ENCODE data around the gene CCDC187.

CCDC187 gene

GRCh38 chr9:136249877-136250559 is 53.9 kb downstream of the CCDC187 start:
- Histone ChIP-seq H3K4me3 (no peak overlapping the region), H3K9me3 (no peaks in the 10 kb centered on the region), H3K4me1 (peaks cover 0 to 3% (median 2%) of the 10 kb centered on the region in 4 donors), H3K27me3 (peaks cover 0 to 39% of the 10 kb centered on the region in 2 donors), H3K27ac (no peak overlapping the region), H3K36me3 (no peaks in the 10 kb centered on the region)
- intact Hi-C loops (cut with DNase I; ENCODE audit: low total_unique reads): loop anchor here (10.0 kb wide), 1 partner anchor 285 kb away; the partner anchor contains the start of gene UBAC1
- no peak for DNase-seq
- TF ChIP-seq CTCF (IDR thresholded peaks at IDR 0.05): no peak

- intact Hi-C loops (cut with DNase I; ENCODE audit: low total_unique reads): loop anchor here (10.0 kb wide), 1 partner anchor 284 kb away; the partner anchor contains the start of gene UBAC1
- TF ChIP-seq CTCF (IDR thresholded peaks at IDR 0.05): no peak
- H3K36me3 ChIP-seq: no peaks in the 10 kb centered on the region
- no peak overlapping the region for H3K4me3 ChIP-seq
- no peaks in the 10 kb centered on the region for H3K9me3 ChIP-seq
- H3K27ac ChIP-seq: no peak overlapping the region
- H3K4me1 ChIP-seq: peaks cover 0 to 11% (median 9%) of the 10 kb centered on the region in 4 donors
- no peak for DNase-seq
- peaks cover 0 to 31% of the 10 kb centered on the region in 2 donors for H3K27me3 ChIP-seq
Observed at GRCh38 chr9:136248951-136249876, 54.7 kb downstream of the CCDC187 start.

- Histone ChIP-seq H3K4me3 (no peak overlapping the region), H3K27ac (no peak overlapping the region), H3K36me3 (no peaks in the 10 kb centered on the region), H3K9me3 (no peaks in the 10 kb centered on the region), H3K27me3 (peaks cover 0 to 20% of the 10 kb centered on the region in 2 donors), H3K4me1 (peaks cover 0 to 14% (median 9%) of the 10 kb centered on the region in 4 donors)
- TF ChIP-seq CTCF (IDR thresholded peaks at IDR 0.05): no peak
- DNase-seq: no peak
- intact Hi-C loops (cut with DNase I; ENCODE audit: low total_unique reads): loop anchor here (10.0 kb wide), 1 partner anchor 283 kb away; the partner anchor contains the start of gene UBAC1
Observed at GRCh38 chr9:136247947-136248637, 55.8 kb downstream of the CCDC187 start.

GRCh38 chr9:136247551-136247916 is 56.4 kb downstream of the CCDC187 start:
- no peaks in the 10 kb centered on the region for H3K36me3 ChIP-seq
- intact Hi-C loops (cut with DNase I; ENCODE audit: low total_unique reads): loop anchor here (10.0 kb wide), 1 partner anchor 283 kb away; the partner anchor contains the start of gene UBAC1
- no peaks in the 10 kb centered on the region for H3K9me3 ChIP-seq
- H3K4me1 ChIP-seq: peaks cover 0 to 14% (median 9%) of the 10 kb centered on the region in 4 donors
- TF ChIP-seq CTCF (IDR thresholded peaks at IDR 0.05): no peak
- DNase-seq: no peak
- H3K27me3 ChIP-seq: peaks cover 0 to 15% of the 10 kb centered on the region in 2 donors
- no peak overlapping the region for H3K27ac ChIP-seq
- no peak overlapping the region for H3K4me3 ChIP-seq

GRCh38 chr9:136246849-136247550 is 56.9 kb downstream of the CCDC187 start:
- Histone ChIP-seq H3K4me3 (no peak overlapping the region), H3K9me3 (no peaks in the 10 kb centered on the region), H3K36me3 (no peaks in the 10 kb centered on the region), H3K27me3 (peaks cover 0 to 10% of the 10 kb centered on the region in 2 donors), H3K4me1 (peaks cover 0 to 14% (median 9%) of the 10 kb centered on the region in 4 donors), H3K27ac (no peak overlapping the region)
- DNase-seq: no peak
- TF ChIP-seq CTCF (IDR thresholded peaks at IDR 0.05): no peak
- intact Hi-C loops (cut with DNase I; ENCODE audit: low total_unique reads): loop anchor here (10.0 kb wide), 1 partner anchor 282 kb away; the partner anchor contains the start of gene UBAC1
